Measurements from ENCODE around the gene OR5H6.
"Not testable (repeated sequence)": the region's sequence is repeated elsewhere in the genome, so short reads cannot be mapped to it uniquely, and the experiment has no call there.

The OR5H6 gene

GRCh38 chr3:98263944-98264343 is at the start of gene OR5H6:
Gene OR5H6 (plus strand): TSS chr3:98264244. CDS start chr3:98264333, 89 bp downstream.
- no peak for FAIRE-seq

- FAIRE-seq = no peak
Measured at GRCh38 chr3:98215051-98215450, 49.0 kb upstream of the OR5H6 start.

- no peak for FAIRE-seq
Measured at GRCh38 chr3:98223907-98224672, 40.0 kb upstream of the OR5H6 start.

- no peak for FAIRE-seq
Measured at GRCh38 chr3:98232489-98232888, 31.6 kb upstream of the OR5H6 start.

GRCh38 chr3:98233468-98233867 is 30.6 kb upstream of the OR5H6 start:
- no peak for FAIRE-seq

GRCh38 chr3:98240131-98240530 is 23.9 kb upstream of the OR5H6 start:
- no peak for FAIRE-seq

GRCh38 chr3:98242155-98242554 is 21.9 kb upstream of the OR5H6 start:
- FAIRE-seq = no peak

GRCh38 chr3:98243843-98244242 is 20.2 kb upstream of the OR5H6 start:
- FAIRE-seq = no peak

GRCh38 chr3:98246142-98246541 is 17.9 kb upstream of the OR5H6 start:
- FAIRE-seq = no peak

- not testable (repeated sequence) for FAIRE-seq
Measured at GRCh38 chr3:98256026-98256425, 8.0 kb upstream of the OR5H6 start.

GRCh38 chr3:98259707-98260106 is 4.3 kb upstream of the OR5H6 start:
- FAIRE-seq = no peak

GRCh38 chr3:98262046-98262445 is 2.0 kb upstream of the OR5H6 start:
- no peak for FAIRE-seq

GRCh38 chr3:98269846-98270245 is 5.8 kb downstream of the OR5H6 start:
- FAIRE-seq = no peak

- FAIRE-seq = no peak
Measured at GRCh38 chr3:98272126-98272525, 8.1 kb downstream of the OR5H6 start.

GRCh38 chr3:98274914-98275313 is 10.9 kb downstream of the OR5H6 start:
- FAIRE-seq = no peak

GRCh38 chr3:98282205-98282604 is 18.2 kb downstream of the OR5H6 start, which contains the start of gene OR5H2:
Gene OR5H2 (plus strand): TSS chr3:98282505. CDS start chr3:98282903, 398 bp downstream.
- FAIRE-seq = no peak

GRCh38 chr3:98290916-98291315 is 26.9 kb downstream of the OR5H6 start:
- no peak for FAIRE-seq

- FAIRE-seq = no peak
Measured at GRCh38 chr3:98291332-98291957, 27.4 kb downstream of the OR5H6 start.

All from G401.6 (cell line).